GM12801 (cell line): Measurements from ENCODE around the gene TIE1.

ENCODE experiments used
- CTCF ChIP-seq: IDR thresholded peaks from one replicate; pipeline ENCODE4 v1.5.1; 2011; ENCODE audit warnings: control low read depth; ENCODE audit not compliant: insufficient read length; ENCODE audit errors: extremely low read depth

TIE1 gene

GRCh38 chr1:43338001-43338400 lies 37.2 kb downstream of the TIE1 start:
- TF ChIP-seq CTCF: no peak

DNA sequence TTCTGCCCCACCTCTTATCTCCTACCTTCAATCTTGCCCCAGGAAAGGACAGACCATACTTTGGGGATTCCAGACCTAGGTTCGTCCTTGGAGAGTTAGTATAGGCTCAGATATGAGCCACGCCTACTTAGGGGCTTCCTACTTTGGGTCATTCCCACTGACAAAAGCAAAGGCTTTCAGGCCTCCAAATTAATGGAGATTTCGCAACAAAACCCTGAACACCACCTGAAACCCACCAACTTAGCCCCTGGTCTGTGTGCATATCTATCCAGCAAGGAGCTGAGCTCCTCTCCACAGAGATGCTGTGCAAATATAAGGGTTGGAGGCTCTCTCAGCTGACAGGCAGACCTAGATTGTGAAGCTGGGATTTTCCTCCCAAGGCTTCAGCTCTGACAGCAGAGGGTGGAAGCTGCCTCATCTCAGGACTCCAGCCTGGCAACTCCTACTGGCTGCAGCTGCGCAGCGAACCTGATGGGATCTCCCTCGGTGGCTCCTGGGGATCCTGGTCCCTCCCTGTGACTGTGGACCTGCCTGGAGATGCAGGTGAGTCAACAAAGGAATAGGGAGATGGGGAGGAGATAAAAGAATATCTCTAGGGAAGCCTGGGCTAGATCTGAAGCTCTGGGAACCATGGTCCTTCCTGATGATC lies 38.9 kb downstream of the TIE1 start:
- no peak for TF ChIP-seq CTCF

DNA sequence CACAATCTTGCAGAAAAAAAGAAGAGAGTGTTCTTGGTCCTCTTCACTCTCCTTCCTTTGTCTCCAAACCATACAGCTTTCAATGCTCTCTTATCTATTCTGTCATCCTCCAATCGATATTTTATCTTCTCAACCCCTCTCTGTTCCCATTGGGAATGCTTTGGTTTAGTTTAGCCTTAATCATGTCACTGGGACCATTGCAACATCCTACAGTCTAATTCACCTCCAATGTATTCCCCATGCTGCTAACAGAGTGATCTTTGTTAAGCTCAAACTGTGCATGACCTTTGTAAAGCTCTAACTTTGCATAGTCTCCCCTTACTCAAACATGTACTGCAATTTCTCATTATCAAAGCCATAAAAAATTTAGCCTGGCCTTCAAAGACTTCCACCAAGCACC lies 39.8 kb downstream of the TIE1 start:
- no peak for TF ChIP-seq CTCF

DNA sequence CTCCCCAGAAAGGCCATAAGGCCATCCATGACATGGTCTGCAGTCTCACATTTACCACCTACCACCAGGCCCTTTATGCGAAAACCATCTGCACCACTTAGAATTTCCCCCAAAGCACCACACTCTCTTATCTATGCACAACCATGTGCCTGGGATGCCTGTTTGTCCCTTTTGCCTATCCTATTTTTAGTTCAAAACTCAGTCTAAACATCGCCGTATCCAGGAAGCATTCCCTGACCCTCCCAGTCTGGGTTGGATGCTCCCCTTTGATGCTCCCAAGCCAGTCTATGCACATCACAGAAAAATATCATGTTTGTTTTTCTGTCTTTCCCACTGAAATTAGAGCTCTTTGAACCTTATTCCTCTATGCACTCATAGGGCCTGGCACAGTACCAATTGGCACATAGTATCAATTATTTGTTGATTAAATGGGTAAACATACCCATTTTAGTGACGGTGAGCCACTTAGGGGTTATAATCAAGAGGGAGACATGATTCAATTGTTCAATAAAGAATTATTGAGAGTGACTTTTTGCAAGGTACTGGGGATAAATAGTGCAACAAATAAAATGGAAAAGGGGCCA lies 43.6 kb downstream of the TIE1 start:
- no peak for TF ChIP-seq CTCF

DNA sequence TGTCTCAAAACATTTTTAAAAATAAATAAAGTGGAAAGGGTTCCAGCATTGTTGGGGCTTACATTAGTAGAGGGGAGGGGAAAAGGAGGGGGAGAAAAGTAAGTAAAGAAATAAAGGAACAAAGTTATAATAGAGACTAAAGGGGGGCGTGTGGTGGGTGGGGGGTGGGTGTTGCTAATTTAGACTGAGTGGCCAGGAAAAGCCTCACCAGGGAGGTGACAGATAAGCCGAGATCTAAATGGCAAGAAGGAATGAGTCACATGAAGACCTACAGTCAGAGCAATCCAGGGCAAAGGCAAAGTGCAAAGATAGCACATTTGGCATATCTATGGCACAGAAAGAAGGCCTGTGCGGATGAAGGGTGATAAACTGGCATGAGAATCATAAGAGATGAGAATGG lies 44.3 kb downstream of the TIE1 start:
- TF ChIP-seq CTCF: no peak

DNA sequence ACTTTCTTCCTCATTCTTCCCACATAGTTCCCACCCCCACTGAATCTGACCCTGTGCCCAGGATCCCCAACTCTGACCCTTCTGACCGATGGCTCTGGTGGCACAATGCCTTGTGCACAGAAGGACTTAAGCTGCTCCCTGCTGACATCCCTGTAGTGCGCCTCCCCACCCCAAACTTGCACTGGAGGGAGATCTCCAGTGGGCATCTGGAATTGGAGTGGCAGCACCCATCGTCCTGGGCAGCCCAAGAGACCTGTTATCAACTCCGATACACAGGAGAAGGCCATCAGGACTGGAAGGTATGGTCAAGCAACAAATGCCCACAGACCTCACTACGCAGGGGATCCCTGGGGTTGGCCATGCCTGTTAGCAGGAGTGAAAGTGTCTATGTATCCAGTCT lies 45.9 kb downstream of the TIE1 start:
- TF ChIP-seq CTCF: no peak

DNA sequence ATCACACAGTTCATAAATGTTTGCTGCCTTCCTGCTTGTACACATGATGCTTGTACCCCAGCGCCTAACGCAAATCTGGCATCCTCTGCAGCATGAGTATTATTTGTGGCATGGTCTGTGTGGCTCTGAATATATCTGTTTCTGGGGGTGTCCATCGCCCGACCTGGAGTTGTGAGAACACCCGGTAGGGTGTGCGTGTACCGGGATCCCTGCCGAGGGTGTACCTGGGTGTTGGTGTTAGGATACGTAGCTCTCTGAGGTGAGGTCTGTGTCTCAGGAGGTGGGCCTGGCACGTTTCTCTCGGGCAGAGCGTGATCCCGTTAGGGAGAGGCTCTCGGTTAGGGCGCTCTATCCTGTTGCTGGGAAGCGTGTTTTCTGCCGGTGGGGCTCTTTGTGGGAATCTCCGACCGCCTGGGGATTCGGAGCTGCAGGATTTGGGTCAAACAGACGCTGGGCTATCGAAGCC lies 47.6 kb downstream of the TIE1 start:
- TF ChIP-seq CTCF: no peak
